Activated naive CD8-positive, alpha-beta T cell treated with anti-CD3 and anti-CD28 coated beads, Interleukin-2, amount 50 U/mL, for 16 hours (primary cell): ENCODE data around the gene GNPDA1.

Source experiments
- DNase-seq: peaks from one replicate; pipeline ENCODE4 v3.0.0-alpha.2; 2020; ENCODE audit warnings: low read depth, low spot score

Gene GNPDA1

DNA sequence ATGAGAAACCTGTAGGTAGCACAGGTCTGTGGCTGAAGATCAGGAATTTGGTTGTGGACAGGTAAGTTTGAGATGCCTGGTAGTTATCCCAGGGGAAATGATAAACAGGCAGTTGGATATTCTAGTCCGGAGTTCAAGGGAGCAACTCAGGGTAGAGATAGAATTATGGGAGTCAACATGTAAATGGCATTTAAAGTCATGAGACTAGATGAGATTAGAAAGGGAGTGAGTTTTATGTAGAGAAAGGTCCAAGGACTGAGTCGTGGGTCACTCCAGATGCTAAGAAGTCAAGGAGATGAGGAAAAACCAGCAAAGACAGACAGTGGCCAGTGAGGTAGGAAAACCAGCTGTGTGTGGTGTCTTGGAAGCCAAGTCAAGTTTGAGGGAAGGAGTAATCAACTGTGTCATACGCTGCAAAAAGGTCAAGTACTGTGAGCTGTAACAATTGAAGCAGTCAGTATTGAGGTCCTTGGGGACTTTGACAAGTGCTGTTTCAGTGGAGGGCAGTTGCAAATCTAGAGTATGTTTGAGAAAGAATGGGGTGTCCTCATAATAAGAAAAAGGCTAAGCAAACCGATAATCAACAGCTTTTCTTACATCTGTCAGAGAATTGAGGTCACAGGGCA is 18.2 kb downstream of the GNPDA1 start:
- DNase-seq: no peak

DNA sequence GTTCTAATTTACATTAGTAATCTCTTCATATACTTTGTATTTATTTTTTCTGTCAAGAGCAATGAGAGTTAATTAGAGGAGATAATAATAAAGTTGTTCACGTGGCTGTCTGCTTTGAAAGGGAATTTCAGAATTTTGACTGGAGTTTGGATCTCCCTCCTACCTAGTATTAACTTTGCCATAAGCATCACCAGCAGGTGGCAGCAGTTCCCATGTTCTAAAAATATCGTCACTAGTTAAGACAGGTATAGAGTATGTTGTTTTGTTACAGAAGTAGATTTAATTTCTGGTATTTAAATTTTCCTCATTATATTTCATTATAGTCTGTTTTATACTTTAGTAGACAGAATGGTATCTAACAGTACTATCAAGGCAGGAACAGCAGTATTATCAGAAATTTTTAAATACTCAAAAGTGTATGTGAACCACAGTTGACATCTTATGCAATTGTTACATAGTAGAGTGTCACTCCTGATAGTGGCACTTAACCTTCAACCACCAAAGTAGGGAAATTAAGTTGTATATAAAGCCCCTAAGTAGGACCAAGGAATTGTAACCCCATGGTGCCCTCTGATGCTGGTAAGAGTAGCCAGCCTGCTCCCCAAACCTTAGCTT is 20.4 kb downstream of the GNPDA1 start:
- DNase-seq: peak; percentile 62

DNA sequence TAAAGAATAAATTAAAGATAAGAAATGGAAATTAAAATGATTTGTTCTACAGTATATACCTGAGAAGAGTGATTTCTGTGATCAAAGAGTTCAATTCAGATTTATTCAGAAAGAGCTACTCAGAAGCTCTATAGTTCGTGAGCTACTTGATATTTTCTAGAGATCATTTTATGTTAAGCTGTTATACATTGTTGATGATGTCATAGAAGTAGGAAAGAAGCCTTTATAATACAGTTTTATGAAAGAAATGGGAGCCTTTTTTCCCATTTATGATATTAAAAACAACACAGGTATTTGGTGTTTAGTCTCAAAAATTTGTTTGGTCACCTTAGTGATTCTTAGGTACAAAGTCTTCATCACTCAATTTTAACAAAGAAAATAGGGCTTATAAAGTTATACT is 23.1 kb downstream of the GNPDA1 start:
- DNase-seq: no peak

DNA sequence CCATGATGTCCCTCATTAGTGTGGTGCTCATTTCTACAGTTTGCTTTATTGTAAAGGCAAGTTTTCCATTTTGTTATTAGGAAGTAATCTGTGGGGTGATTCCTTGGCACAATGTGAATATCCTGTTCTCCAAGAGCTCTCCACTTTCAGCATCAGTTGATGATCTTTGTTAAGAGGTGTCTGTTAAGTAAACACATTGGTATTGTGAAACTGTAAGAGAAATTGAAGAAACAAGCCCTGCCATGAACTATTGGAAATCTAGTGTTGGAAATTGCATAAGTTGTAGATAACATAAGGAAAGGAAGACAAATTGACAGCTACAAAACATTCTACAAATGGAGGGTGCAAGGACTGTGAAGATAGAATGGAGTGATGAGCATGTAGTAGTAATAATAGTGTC is 26.8 kb downstream of the GNPDA1 start:
- DNase-seq: no peak

DNA sequence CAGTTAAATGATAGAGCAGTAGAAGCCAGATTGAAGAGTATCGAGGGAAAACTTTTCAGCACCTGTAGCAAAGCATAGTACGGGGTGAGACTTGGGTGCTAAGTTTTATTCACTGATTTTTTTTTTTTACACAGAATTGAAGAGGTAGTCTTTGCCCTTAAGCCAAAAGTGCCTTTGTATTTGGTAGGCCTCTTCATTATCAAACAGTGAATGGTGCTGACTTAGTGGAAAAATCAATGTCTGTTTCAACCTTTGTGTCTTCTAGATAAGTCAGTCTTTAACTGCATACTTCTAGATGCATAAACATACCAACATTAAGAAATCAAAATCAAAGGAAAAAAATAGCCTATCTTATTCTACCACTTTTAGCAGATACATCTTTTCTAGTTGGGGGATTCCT is 30.2 kb downstream of the GNPDA1 start:
- DNase-seq: no peak

DNA sequence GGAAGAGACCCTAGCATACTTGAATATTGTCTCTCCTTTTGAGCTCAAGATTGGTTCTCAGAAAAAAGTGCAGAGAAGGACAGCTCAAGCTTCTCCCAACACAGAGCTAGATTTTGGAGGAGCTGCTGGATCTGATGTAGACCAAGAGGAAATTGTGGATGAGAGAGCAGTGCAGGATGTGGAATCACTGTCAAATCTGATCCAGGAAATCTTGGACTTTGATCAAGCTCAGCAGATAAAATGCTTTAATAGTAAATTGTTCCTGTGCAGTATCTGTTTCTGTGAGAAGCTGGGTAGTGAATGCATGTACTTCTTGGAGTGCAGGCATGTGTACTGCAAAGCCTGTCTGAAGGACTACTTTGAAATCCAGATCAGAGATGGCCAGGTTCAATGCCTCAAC is 34.4 kb downstream of the GNPDA1 start:
- DNase-seq: no peak

DNA sequence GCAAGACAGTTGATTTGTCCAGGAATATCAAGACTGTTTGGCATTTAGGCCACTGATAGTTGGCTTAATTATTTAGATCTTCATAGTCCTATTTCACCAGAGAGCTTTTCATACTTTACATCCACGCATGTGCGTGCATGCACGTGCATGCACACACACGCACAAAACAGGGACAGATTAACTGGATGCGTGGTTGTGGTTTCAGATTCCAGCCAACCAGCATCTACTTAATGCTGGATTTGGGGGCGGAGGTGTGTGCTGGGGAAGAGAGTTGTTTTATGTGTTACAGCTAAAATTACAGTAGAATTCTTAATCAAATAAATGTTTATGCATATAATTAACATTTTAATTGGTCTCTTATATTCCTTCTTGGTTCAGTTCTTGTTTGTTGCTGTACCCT is 36.7 kb downstream of the GNPDA1 start:
- no peak for DNase-seq

DNA sequence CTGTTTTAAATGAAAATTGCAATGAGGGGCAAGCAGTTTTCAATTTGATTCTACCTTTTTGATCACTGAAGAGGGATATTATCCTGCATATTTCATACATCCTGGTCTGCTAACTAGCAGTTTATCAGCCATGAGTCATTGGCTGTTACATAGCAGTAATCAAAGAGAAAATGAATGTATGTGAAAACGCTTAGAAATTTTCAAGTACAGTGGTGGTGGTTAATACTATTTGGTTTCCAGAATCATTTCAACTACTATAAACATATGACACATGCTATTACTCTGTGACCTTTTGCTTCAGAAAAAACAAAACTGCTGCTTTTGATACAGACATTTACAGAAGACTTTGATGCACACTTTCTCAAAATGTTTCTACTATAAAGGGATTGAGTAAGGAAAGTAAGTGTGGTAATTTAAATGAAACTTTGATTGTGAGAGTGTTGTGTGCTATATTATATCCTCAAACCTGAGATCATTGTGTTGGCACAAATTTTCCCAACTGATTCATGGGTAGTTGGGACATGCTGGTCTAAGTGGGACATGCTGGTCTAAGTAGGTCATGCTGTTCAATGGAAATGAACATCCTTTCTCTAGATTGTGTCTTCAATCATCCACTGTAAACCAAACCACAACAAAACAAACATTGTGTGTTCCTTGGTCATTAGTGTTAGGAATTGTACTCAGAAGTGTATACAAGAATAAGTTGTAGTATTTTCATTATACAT is 38.8 kb downstream of the GNPDA1 start:
- no peak for DNase-seq

DNA sequence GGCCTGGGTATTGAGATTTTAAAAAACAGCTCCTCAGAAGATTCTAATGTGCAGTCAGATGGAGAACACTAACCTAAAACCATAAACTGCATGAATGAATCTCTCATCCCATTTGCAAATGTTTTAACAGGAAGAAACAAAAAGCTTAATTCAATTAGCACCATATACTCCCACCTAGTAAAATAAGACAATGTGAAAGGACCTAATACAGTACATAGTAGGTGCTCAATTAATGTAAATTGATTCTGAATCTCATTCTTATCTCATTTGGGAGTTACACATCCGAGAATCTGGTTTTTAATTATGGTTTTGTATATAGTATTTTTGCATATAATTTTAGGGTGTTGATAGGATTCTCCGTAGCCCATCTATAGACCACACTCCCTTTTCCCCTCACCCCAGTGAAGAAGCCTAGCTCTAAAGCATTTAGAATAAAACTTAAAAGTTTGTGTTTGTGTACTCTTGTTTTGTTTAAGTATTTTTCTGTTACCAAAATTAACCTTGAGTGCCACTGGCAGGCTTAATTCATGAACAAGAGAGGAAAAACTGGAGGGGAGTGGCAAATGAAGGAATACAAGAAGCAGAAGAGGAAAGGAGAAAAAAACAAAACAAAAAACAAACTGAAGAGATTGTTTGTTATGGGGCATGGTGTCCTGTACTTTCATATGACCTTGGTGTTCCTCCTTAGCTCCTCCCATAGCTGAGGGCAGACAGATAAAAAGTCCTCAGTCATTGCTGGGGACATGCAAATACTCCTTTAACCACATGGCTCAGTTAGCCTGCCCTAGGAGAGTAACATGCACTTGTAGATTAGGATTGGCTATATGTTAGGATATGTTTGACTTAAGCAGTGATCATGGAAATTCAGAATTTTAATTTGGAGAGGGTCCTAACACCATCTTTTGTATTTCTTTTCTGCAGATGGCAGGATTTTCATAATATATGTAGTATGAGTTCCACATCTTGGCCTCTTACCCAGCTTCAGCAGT is 42.8 kb downstream of the GNPDA1 start:
- no peak for DNase-seq

DNA sequence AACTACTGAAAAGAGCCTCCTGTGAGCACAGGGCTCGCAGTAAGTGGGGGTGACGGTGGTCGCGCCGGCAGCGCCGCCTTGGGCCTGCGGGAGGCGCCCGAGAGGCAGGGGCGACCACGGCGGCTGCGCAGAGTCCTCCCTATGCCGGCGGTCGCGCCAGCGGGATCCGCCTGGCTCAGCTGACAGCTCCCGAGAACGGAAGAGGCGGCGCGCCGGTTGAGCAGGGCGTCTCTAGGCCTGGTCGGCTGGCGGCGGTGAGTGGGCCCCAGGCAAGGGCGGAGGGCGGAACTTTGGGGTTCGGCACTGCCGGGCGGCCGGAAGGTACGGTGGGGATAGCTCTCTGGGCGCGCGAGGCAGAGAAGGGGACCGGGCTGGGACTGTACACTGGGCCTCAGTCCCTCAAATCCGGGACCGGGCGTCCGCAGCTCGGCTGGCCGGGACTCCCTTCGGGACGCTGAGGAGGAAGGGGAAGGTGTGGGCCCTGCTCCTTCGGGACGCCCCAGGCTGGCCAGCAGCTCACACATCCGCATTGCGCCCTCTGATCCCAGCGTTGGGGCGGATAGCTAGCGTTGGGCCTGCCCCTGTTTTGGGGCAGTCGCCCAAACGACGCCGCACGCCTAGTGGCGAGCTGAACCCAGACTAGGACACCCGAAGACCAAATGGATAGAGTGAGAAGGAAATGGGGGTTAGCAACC is 43.8 kb downstream of the GNPDA1 start, which contains the start of gene RNF14:
Gene RNF14 (plus strand): TSS at position 192 of the 695 bp plus-strand sequence. CDS start 4,484 bp downstream, outside the sequence.
- DNase-seq: peak; percentile 88

DNA sequence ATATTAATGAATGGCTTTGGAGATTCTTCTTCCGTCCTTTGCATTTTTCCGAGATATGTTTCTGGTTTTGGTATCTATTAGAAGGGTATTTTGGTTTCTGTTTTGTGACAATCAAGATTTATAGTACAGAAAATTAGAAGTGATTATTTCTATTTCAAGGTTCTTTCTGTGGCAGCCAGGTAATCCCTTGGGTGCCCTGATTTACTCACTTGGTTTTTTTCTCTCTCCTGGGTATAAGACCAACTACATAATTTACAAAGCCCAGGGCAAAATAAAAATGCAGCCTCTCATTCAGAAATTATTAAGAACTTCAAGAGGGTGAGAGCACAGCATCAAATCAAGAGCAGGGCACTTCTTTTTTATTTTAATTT is 45.9 kb downstream of the GNPDA1 start:
- no peak for DNase-seq

DNA sequence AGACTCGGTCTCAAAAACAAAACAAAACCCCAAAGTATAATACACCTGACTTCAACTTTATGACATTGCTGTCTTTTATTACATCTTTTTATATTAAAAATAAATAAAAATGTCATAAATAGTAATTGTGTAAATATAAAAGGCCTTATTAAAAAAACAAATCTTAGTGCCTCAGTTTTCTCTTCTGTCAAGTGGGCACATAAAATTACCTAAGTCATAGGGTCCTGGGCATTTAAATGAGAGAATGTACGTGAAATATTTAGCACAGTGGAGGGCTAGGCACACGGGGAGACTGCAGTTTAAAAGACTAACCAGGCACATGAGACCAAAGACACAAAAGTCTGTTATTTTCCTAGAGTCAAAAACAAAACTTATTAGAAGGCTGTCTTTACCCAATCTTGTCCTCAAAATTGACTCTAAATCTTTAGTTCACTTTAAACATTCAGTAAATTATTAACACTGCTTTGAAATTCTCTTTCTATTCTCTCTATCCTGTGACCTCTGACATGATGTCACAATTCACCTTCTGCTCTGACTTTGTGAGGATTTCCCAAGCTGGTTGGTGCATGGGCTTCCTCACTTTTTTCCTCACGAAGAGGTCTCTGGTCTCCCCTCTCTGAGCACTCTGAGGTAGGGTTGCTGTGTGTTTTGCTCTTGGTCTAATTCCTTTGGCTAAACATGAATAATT is 46.4 kb downstream of the GNPDA1 start:
- DNase-seq: no peak

DNA sequence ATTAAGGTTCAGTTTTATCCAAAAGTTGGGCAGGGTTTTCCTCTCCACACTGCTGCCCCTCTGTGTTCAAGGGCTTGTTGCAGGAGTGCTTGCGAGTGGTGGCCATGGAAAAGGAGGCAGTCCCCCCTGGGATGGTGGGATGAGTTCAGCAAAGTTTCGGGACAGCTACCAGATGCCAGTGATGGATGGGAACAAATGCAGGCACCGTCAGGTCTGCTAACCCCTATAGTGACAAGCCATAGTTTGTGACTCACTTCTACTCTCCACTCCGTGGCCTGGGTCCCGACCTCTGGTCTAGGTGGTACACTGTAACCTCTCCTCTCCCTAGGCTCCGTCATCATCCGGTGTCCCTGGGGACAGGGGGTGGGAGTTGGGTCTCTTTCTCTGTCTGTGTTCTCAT is 47.8 kb downstream of the GNPDA1 start:
- no peak for DNase-seq

DNA sequence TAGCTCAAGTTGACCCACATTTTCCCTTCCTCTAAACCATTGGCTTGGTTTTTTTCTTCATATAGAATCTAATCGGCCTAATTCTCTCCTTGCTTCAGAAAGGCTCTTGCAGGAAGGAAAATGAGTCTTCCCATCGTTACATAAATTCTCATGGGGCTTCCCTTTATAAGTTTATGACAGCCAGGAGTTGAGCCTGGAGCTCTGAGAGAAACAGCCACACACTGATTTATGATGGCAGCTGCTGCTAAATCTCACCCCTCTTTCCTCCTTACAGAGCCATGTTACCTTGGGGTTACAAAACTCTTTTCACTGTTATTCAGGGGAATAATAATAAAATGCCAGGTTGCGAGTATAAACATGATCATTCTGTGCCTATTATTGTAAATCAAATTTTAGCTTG is 49.1 kb downstream of the GNPDA1 start:
- DNase-seq: no peak

DNA sequence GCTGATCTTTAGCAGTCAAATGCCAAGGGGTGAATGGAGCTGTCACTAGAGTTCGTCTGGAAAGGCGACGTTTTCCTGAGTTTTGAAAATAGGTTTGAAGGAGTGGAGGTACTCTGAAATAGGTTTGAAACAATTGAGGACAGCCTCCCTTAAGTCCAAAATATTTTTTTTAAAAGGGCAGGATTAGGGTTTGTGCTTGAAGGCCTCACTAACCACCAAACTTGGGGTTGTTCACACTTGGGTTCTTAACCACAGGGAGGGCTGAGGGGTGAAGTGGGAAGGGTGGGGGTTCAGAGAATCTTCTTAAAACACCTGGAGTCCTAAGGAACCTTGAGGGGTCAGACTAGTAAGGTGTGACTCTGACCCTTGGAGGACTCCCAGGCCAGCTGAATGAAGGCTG is 51.4 kb downstream of the GNPDA1 start:
- no peak for DNase-seq

DNA sequence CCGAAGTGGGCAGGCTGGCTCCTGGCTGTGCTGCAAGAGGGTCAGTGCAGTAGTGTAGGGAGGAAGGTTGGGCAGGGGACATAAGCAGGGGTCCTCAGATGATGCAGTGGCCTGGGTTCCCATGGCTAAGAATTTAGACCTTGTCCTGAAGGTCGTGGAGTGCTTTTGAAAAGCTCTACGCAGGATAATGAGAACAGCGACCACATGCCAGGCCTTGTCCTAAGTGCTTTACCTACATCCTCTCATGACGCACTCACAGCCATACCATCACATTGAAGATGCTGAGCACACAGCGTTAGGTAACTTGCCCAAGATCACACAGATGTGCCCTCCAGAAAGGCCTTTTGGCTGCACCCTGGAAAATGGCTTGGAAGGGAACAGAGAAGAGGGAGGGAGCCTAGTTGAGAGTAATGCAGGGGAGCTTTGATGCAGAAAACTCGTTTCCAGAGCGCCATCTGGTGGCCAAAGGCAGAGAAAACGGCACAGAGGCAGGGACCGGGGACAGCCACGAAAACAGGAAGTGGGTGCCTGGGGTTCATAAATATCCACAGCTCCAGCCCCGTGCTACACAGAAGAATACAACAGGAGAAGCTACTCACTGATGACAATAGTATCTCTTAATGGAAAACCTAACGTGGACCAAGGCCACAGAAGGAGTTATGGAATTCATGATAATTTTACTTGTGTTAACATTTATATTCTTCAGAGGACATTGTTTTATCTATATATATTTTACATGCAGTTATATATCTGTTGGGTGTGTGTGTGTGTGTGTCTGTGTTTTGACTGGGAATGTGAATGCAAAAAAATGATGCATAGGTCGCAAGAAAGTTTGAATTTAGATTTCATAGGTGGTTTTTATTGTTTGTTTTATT is 52.1 kb downstream of the GNPDA1 start:
- peak; percentile 79 for DNase-seq

DNA sequence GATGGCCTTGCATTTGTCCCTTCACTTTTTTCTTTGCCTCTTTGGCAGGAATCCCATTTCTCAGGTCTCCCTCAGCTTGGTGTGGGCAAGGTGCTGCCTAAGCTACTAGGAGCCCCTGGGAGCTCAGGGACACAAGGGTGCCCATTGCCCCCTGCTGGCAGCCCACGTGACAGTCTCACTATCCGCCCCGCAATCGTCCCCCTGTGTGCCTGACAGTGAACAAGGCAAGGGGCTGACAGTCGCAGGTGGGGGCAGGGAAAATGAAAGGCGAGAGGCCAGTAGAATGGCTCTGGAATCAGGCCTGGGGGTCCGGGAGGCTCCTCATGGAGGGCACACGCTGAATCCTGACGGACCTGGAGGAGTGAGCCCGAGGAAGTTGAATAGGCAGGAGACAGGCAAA is 52.8 kb downstream of the GNPDA1 start:
- no peak for DNase-seq

DNA sequence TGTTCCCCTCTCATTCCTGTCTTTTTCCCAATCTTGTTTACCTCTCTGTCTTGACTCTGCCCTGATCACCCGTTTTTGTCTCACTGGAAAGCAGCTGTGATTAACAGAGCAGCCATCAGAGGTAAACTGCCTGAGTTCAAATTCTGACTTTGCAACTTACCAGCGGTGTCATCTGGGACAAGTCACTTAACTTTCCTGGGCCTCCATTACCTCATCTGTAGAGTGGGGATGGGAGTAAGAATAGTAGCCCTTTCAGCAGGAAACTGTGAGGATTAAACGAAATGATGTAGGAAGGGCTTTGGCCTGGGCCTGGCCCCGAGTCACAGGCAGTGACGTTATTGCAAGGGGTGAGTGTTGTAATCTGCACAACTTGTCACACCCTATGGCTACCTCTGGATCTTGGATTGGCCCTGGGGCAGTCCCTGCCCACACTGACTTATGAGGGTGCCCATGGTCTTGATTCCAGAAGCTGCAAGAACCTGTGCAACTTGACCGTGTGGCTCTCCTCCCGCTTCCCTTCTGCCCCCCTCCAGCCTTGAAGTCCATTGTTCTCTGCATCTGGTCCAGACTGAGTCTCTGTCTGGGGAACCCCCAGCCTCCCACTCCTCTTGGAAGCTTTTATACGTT is 54.2 kb downstream of the GNPDA1 start:
- DNase-seq: no peak

DNA sequence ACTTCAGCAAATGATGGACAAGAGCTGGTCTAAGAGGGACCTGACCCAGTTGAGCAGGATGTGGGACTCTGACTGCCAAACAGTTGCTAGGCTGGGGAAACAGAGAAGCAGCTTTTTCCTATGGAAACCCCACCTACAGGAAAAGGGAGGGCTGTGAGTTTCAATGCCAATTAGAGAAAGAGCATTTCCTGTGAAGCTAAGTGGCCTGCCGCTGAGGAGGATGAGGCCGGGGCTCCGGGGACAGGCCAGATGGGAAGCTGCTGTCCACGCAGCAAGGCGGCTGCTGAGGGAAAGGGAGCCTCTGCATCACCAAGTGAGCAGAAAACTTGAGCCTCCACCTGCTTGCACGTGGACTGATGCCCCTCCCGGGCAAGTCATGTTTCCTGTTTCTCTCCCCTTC is 54.7 kb downstream of the GNPDA1 start, which contains the start of gene PCDH12:
Gene PCDH12 (minus strand): TSS at position 90 of the 400 bp plus-strand sequence. CDS start 351 bp downstream, outside the sequence.
- DNase-seq: no peak
